GM18502 (cell line): ENCODE results near the gene NIPSNAP2.
"Not testable (repeated sequence)": the region's sequence is repeated elsewhere in the genome, so short reads cannot be mapped to it uniquely, and the experiment has no call there.

ENCODE experiments used
- ATAC-seq: cut with Tn5 transposase; IDR thresholded peaks from one replicate; pipeline ENCODE4 v1.9.1; 2021; ENCODE audit warnings: mild to moderate bottlenecking; ENCODE audit not compliant: unreplicated experiment, poor library complexity

The NIPSNAP2 gene

DNA sequence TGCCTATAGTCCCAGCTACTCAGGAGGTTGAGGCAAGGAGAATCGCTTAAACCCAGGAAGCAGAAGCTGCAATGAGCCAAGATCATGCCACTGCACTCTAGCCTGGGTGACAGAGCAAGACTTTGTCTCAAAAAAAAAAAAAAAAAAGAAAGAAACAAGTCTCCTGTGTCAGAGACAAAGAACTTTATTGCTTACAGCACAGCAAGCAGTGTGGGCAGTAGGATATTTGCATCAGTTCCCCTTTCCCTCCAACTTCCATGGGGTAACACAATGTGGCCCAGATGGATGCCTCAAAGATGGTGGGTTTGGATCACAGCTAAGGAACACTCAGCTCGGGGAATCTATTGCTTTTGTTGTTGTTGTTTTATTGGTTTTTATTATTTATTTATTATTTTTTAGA is 81.4 kb downstream of the NIPSNAP2 start:
- ATAC-seq, result not testable (repeated sequence)

DNA sequence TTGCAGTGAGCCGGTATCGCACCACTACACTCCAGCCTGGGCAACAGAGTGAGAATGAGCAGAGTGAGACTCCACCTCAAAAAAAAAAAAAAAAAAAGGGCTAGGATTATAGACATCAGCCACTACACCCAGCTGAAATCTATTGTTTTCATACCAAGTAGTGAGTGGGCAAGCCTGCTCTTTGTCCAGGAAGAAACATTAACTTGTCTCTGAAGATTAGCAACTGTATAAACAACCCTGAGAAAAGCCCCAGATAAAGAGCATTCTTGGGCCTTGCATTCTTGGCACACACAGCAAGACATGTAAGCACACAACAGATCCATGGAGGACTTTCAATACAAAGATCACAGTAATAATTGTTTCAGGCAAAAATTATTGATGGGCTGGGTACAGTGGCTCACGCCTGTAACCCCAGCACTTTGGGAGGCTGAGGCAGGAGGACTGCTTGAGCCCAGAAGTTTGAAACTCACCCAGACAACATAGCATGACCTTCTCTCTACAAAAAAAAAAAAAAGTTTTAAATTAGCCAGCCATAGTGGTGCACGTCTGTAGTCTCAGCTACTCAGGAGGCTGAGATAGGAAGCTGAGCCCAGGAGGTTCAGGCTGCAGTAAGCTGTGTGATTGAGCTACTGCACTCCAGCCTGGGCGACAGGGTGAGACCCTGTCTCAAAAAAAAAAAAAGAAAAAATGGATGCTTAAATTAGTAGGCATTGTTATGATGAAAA is 82.5 kb downstream of the NIPSNAP2 start:
- no peak for ATAC-seq

DNA sequence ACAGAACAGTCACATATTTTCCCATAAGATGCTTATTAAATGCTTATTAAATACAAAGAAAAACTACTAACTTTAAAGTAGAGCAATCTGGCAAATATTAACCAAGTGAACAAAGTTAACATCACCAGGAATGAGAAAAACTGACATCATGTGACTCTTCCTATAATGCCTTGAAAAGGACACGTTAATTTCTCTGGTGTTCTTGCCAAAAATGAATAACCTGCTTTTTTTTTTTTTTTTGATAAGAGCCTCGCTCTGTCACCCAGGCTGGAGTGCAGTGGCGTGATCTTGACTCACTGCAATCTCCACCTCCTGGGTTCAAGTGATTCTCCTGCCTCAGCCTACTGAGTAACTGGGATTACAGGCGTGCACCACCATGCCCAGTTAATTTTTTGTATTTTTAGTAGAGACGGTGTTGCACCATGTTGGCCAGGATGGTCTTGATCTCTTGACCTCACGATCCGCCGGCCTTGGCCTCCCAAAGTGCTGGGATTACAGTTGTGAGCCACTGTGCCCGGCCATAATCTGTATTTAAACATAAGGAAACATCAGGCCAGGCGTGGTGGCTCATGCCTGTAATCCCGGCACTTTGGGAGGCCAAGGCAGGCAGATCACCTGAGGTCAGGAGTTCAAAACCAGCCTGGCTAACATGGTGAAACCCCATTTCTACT is 83.2 kb downstream of the NIPSNAP2 start:
- not testable (repeated sequence) for ATAC-seq

DNA sequence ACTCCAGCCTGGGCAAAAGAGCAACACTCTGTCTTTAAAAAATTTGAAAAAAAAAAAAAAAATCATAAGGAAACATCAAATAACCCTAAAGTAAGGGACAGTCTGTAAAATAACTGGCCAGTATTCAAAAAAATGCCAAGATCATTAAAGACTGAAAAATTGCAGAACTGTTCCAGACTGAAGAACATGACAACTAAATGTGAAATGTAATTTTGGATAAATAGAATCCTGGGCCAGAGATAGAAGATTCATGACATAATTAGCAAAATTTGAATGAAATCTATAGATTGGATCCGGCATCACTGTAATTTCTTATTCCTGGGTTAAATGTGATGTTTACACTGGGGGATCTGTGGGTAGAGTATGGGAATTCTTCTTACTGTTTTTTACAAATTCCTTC is 83.9 kb downstream of the NIPSNAP2 start:
- ATAC-seq, result no peak

DNA sequence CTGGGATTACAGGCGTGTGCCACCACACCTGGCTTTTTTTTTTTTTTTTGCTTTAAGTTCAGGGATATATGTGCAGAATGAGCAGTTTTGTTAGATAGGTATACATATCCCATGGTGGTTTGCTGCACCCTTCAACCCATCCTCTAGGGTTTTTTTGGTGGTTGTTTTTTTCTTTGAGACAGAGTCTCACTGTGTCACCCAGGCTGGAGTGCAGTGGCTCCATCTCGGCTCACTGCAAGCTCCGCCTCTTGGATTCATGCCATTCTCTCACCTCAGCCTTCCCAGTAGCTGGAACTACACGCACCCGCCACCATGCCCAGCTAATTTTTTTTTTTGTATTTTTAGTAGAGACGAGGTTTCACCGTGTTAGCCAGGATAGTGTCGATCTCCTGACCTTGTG is 84.4 kb downstream of the NIPSNAP2 start:
- ATAC-seq, result not testable (repeated sequence)
